A673 (cell line): Measurements from ENCODE around the gene CEACAM3. TPM values are rescaled to one million over a fixed set of nuclear protein-coding genes. Genes with fewer than 3 reads are reported as not detected.
"Not testable (repeated sequence)": the region's sequence is repeated elsewhere in the genome, so short reads cannot be mapped to it uniquely, and the experiment has no call there.

Source experiments
- BruUV-seq: library from RNA; stranded (reverse); fragments of 400-500 nt; replicated peaks from 2 replicates; lab custom pipeline; 2021; lab: Mats Ljungman, UMichigan
- CTCF ChIA-PET: fragments of 300-600 bp; sonication (Branson Sonifier 250); formaldehyde crosslinking; loops from one replicate; lab custom pipeline; 2022; ENCODE audit warnings: antibody characterized with exemption; lab: Charles Lee
- POLR2A ChIA-PET: fragments of 300-600 bp; sonication (Branson Sonifier 250); formaldehyde crosslinking; loops from one replicate; lab custom pipeline; 2022; ENCODE audit warnings: antibody characterized with exemption; ENCODE audit not compliant: low non-redundant PET; lab: Charles Lee
- DNase-seq: peaks from one replicate; pipeline ENCODE4 v3.0.0-alpha.2; 2015; ENCODE audit warnings: low spot score
- H3K27ac ChIP-seq: fragments of 200-600 bp; sonication (generic); 2 replicates; pipeline ENCODE4 v1.5.1; 2016; ENCODE audit warnings: mixed run types, low read depth, mild to moderate bottlenecking, mixed read lengths, antibody characterized with exemption, low read length; ENCODE audit not compliant: poor library complexity, severe bottlenecking
- H3K27me3 ChIP-seq: fragments of 200-600 bp; sonication (generic); replicated peaks from 2 replicates; pipeline ENCODE4 v1.6.1; 2017; ENCODE audit warnings: mixed run types, low read depth, mild to moderate bottlenecking, mixed read lengths, antibody characterized with exemption, low read length; ENCODE audit not compliant: insufficient read depth, poor library complexity
- H3K36me3 ChIP-seq: fragments of 200-600 bp; sonication (generic); 2 replicates; pipeline ENCODE4 v1.6.1; 2016; ENCODE audit warnings: mixed run types, mild to moderate bottlenecking, mixed read lengths, antibody characterized with exemption, low read length; ENCODE audit not compliant: insufficient read depth, poor library complexity, severe bottlenecking
- H3K4me1 ChIP-seq: fragments of 200-600 bp; sonication (generic); 2 replicates; pipeline ENCODE4 v1.6.1; 2017; ENCODE audit warnings: mixed run types, mild to moderate bottlenecking, mixed read lengths, antibody characterized with exemption, low read length; ENCODE audit not compliant: insufficient read depth, poor library complexity, severe bottlenecking
- H3K4me3 ChIP-seq: fragments of 200-600 bp; sonication (generic); 2 replicates; pipeline ENCODE4 v1.5.1; 2016; ENCODE audit warnings: low read depth, mixed run types, mild to moderate bottlenecking, mixed read lengths, low read length; ENCODE audit not compliant: poor library complexity, severe bottlenecking
- H3K9me3 ChIP-seq: fragments of 200-600 bp; sonication (generic); 2 replicates; pipeline ENCODE4 v1.6.1; 2016; ENCODE audit warnings: mixed run types, low read depth, mild to moderate bottlenecking, mixed read lengths, antibody characterized with exemption, low read length; ENCODE audit not compliant: poor library complexity, severe bottlenecking
- EZH2 ChIP-seq: fragments of 200-600 bp; sonication (generic); IDR thresholded peaks from 2 replicates; pipeline ENCODE4 v1.6.1; 2017; ENCODE audit warnings: borderline replicate concordance, low read depth, mild to moderate bottlenecking, mixed read lengths, antibody characterized with exemption, low read length; ENCODE audit not compliant: poor library complexity, severe bottlenecking
- intact Hi-C: fragments of 100-400 bp; cut with micrococcal nuclease; formaldehyde crosslinking; loops from one replicate; pipeline ENCODE4 v1.10.0; 2022; ENCODE audit not compliant: unreplicated experiment
- total RNA-seq: library from RNA; stranded (reverse); gene quantifications from 2 replicates; pipeline ENCODE4 v1.2.3, GENCODE V29; 2021
- TF ChIP-seq, protein P1 (sequence below): fragments of 300-800, 200-600 bp; sonication (generic); conservative IDR thresholded peaks from 2 replicates; pipeline ENCODE4 v1.5.1; 2017; ENCODE audit warnings: low read depth, mild to moderate bottlenecking, antibody characterized with exemption, low read length, moderate library complexity, mixed read lengths

The CEACAM3 gene
- total RNA-seq, 1 experiment from 2014 or later: not detected

DNA sequence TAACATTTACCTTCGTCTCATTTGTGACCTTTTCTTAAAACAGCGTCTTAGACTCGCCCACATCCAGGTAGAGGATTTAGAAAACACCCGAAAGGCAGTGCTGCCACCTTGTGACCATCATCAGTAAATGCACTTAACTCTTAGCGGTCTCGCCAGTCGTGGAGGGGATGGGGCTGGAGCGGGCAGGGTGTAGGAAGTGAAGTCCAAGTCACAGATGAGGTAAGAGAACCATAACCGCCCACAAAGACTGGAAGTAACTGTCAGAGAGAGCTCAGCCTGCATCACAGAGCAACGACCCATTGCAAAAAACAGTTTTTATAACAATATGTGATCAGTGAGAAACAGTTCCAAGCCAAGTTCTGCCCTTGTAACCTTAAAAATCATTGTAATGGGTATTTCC, 10.7 kb upstream of the CEACAM3 start:
- DNase-seq: peak; percentile 88
- H3K27ac ChIP-seq: no peak overlapping the region
- H3K4me1 ChIP-seq: peaks cover 11% of the 10 kb centered on the region
- no peak for TF ChIP-seq EZH2
- TF ChIP-seq, protein P1, sequence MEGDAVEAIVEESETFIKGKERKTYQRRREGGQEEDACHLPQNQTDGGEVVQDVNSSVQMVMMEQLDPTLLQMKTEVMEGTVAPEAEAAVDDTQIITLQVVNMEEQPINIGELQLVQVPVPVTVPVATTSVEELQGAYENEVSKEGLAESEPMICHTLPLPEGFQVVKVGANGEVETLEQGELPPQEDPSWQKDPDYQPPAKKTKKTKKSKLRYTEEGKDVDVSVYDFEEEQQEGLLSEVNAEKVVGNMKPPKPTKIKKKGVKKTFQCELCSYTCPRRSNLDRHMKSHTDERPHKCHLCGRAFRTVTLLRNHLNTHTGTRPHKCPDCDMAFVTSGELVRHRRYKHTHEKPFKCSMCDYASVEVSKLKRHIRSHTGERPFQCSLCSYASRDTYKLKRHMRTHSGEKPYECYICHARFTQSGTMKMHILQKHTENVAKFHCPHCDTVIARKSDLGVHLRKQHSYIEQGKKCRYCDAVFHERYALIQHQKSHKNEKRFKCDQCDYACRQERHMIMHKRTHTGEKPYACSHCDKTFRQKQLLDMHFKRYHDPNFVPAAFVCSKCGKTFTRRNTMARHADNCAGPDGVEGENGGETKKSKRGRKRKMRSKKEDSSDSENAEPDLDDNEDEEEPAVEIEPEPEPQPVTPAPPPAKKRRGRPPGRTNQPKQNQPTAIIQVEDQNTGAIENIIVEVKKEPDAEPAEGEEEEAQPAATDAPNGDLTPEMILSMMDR: peak; percentile 92
- no peaks in the 10 kb centered on the region for H3K9me3 ChIP-seq
- no peaks in the 10 kb centered on the region for H3K27me3 ChIP-seq
- no TSS peak for BruUV-seq
- H3K36me3 ChIP-seq: no peaks in the 10 kb centered on the region
- no peak overlapping the region for H3K4me3 ChIP-seq
- intact Hi-C loops: loop anchor here (2.0 to 5.0 kb wide), 2 partner anchors 33 to 143 kb away; no protein-coding TSS in a partner anchor
- POLR2A ChIA-PET: no interaction called here
- CTCF ChIA-PET: interaction anchor here (0.7 kb wide), 1 partner anchor 190 kb away, joined by 5 read pairs; no protein-coding TSS in a partner anchor

DNA sequence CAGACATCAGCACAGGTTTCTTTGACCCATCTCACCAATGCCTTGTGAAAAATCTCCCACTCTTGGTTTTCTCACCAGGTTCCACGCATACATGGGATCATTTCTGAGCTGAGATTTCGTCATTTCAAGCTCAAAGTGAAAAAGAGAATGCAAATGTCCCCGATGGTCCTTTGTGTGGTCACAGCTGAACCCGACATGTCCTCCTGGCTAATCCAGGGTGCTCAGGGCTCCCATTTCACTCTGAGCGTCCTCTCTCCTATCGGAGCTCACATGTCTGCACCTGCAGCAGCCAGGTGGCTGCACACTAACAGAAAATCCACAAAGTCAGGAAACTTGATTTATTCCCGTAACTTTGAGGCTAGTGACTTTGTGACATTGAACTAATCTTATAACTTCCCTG, 9.3 kb upstream of the CEACAM3 start:
- H3K27me3 ChIP-seq: no peaks in the 10 kb centered on the region
- H3K27ac ChIP-seq: no peak overlapping the region
- TF ChIP-seq, protein P1: no peak
- no peak for TF ChIP-seq EZH2
- H3K4me3 ChIP-seq: no peak overlapping the region
- CTCF ChIA-PET: no interaction called here
- POLR2A ChIA-PET: no interaction called here
- no peaks in the 10 kb centered on the region for H3K9me3 ChIP-seq
- H3K4me1 ChIP-seq: peaks cover 11% of the 10 kb centered on the region
- intact Hi-C loops: loop anchor here (5.0 kb wide), 1 partner anchor 145 kb away; no protein-coding TSS in a partner anchor
- DNase-seq: no peak
- BruUV-seq: no TSS peak
- H3K36me3 ChIP-seq: no peaks in the 10 kb centered on the region

DNA sequence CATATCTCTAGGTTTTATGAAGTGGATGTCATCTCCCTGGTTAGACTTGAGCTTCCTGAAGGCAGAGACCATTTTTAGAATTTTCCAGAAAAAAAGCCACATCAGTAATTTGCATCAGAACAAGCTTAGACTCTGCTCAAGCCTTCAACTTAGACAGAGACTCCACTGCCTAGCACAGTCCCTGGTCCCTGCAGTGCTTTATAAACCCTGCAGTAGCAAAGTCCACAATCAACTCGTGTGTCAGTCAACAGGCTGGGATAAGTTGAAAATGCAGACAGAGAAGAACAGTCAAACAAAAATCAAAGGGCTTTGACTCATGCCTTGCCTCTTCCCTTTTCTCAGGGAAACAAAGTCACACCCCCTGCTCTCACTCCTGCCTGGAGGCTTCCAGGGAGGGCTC, 7.9 kb upstream of the CEACAM3 start:
- intact Hi-C loops: loop anchor here (5.0 kb wide), 1 partner anchor 146 kb away; no protein-coding TSS in a partner anchor
- H3K4me1 ChIP-seq: peaks cover 11% of the 10 kb centered on the region
- BruUV-seq, H3K9me3 ChIP-seq, CTCF ChIA-PET, POLR2A ChIA-PET, H3K27me3 ChIP-seq, H3K27ac ChIP-seq, H3K36me3 ChIP-seq, DNase-seq, H3K4me3 ChIP-seq: not testable (repeated sequence)

DNA sequence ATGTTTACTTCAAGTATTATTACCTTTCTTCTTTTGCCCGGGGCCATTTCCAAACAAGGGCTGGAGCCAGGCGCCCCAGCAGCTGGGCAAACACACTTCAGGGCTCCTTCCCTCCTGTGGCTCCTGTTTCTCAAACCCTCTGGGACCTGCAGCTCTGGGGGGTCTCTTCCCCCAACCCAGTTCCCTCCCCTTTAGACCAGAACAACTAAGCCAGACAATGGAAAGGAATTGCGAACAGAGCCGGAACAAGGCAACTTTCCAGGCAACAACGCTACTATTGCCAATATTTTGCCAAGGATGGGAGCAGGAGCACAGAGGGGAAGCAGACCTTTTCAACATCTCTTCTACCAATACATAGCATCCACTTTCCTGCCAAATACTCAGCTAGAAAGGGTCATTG, 7.3 kb upstream of the CEACAM3 start:
- H3K4me1 ChIP-seq: peaks cover 11% of the 10 kb centered on the region
- CTCF ChIA-PET: interaction anchor here (0.6 to 0.7 kb wide), 2 partner anchors 32 to 41 kb away, joined by 5 to 8 read pairs; no protein-coding TSS in a partner anchor
- BruUV-seq, H3K27ac ChIP-seq, POLR2A ChIA-PET, H3K36me3 ChIP-seq, DNase-seq, H3K9me3 ChIP-seq, H3K4me3 ChIP-seq, H3K27me3 ChIP-seq: not testable (repeated sequence)
- intact Hi-C loops: loop anchor here (5.0 kb wide), 1 partner anchor 147 kb away; no protein-coding TSS in a partner anchor
